Loucy (cell line): ENCODE measurements around the gene TMEM117.

Experiments
- H2AFZ ChIP-seq: fragments of 200-600 bp; sonication (generic); 2 replicates; pipeline ENCODE4 v1.6.0; 2016; ENCODE audit warnings: antibody characterized with exemption, mild to moderate bottlenecking, low read length, moderate library complexity
- H3F3A ChIP-seq: fragments of 200-600 bp; 2 replicates; pipeline ENCODE4 v1.6.0; 2016; ENCODE audit warnings: antibody characterized with exemption, low read depth, mild to moderate bottlenecking
- H3K27me3 ChIP-seq: fragments of 200-600 bp; sonication (generic); 2 replicates; pipeline ENCODE4 v1.6.1; 2014; ENCODE audit warnings: low read length, mild to moderate bottlenecking; ENCODE audit not compliant: insufficient read depth, poor library complexity, severe bottlenecking
- H3K36me3 ChIP-seq: fragments of 200-600 bp; sonication (generic); 2 replicates; pipeline ENCODE4 v1.6.1; 2016; ENCODE audit warnings: low read length; ENCODE audit not compliant: insufficient read depth
- H3K4me1 ChIP-seq: fragments of 200-600 bp; sonication (generic); 2 replicates; pipeline ENCODE4 v1.5.1; 2014; ENCODE audit warnings: low read length, mild to moderate bottlenecking; ENCODE audit not compliant: insufficient read depth, poor library complexity, severe bottlenecking
- H3K4me2 ChIP-seq: fragments of 200-600 bp; sonication (generic); 2 replicates; pipeline ENCODE4 v1.6.0; 2014; ENCODE audit warnings: antibody characterized with exemption, low read length, low read depth, mild to moderate bottlenecking; ENCODE audit not compliant: poor library complexity, severe bottlenecking
- H3K4me3 ChIP-seq: fragments of 200-600 bp; sonication (generic); 2 replicates; pipeline ENCODE4 v1.5.1; 2014; ENCODE audit warnings: low read length, mild to moderate bottlenecking, mixed read lengths; ENCODE audit not compliant: poor library complexity, severe bottlenecking
- H3K79me2 ChIP-seq: fragments of 200-600 bp; sonication (generic); 2 replicates; pipeline ENCODE4 v1.6.1; 2014; ENCODE audit warnings: low read length; ENCODE audit not compliant: insufficient read depth
- H3K9ac ChIP-seq: fragments of 200-600 bp; sonication (generic); 2 replicates; pipeline ENCODE4 v1.6.0; 2014; ENCODE audit warnings: mild to moderate bottlenecking, low read depth, low read length, moderate library complexity; ENCODE audit not compliant: poor library complexity, severe bottlenecking
- H3K9me2 ChIP-seq: fragments of 200-600 bp; sonication (generic); replicated peaks from 2 replicates; pipeline ENCODE4 v1.6.1; 2016; ENCODE audit warnings: low read depth, low read length, mixed read lengths
- H3K9me3 ChIP-seq: fragments of 200-600 bp; sonication (generic); 2 replicates; pipeline ENCODE4 v1.6.1; 2014; ENCODE audit warnings: mild to moderate bottlenecking, antibody characterized with exemption, low read length, low read depth; ENCODE audit not compliant: insufficient read depth
- H4K20me1 ChIP-seq: fragments of 200-600 bp; sonication (generic); 2 replicates; pipeline ENCODE4 v1.6.0; 2014; ENCODE audit warnings: antibody characterized with exemption, low read length, mild to moderate bottlenecking; ENCODE audit not compliant: insufficient read depth, poor library complexity, severe bottlenecking
- CTCF ChIP-seq: fragments of 200-600 bp; sonication (generic); conservative IDR thresholded peaks from 2 replicates; pipeline ENCODE4 v1.5.1; 2014; ENCODE audit warnings: mild to moderate bottlenecking, antibody characterized with exemption, low read length
- EZH2phosphoT487 ChIP-seq: fragments of 200-600 bp; IDR thresholded peaks from 2 replicates; pipeline ENCODE4 v1.6.1; 2018; ENCODE audit warnings: antibody characterized with exemption, mild to moderate bottlenecking, moderate library complexity, borderline replicate concordance

The TMEM117 gene

GRCh38 chr12:43816168-43816567, 19.7 kb upstream of the TMEM117 start:
- H3K79me2 ChIP-seq: no peaks in the 10 kb centered on the region
- no peaks in the 10 kb centered on the region for H3K36me3 ChIP-seq
- H3K9ac ChIP-seq: no peak overlapping the region
- no peaks in the 10 kb centered on the region for H3F3A ChIP-seq
- H2AFZ ChIP-seq: no peak overlapping the region
- H3K4me1 ChIP-seq: no peaks in the 10 kb centered on the region
- no peak for TF ChIP-seq EZH2phosphoT487
- TF ChIP-seq CTCF: no peak
- H4K20me1 ChIP-seq: no peaks in the 10 kb centered on the region
- no peaks in the 10 kb centered on the region for H3K9me2 ChIP-seq
- no peaks in the 10 kb centered on the region for H3K27me3 ChIP-seq
- H3K4me3 ChIP-seq: no peak overlapping the region
- H3K4me2 ChIP-seq: no peak overlapping the region
- no peaks in the 10 kb centered on the region for H3K9me3 ChIP-seq

DNA sequence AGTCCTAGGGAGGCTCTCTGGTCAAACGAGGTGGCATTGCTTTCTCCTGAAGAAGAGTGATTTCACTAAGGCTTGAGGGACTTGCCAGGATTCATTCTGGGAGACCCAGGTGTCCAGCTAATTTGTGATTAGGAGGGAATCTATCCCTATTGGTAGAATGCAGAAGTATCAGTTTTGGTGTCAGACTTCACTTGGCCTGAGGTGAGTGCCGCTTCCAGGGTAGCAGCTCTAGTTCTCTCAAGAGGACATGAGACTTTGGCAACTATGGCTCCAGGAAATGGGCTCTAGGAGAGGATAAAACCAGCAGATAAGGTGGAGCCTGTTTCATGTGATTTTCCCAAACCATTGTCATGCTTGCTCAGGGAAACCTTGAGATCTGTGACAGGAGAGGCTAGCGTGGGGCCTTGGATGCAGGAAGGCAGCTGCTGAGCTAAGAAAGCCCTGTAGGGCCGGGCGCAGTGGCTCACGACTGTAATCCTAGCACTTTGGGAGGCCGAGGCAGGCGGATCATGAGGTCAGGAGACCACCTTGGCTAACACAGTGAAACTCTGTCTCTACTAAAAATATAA, 11.6 kb upstream of the TMEM117 start:
- no peaks in the 10 kb centered on the region for H3K27me3 ChIP-seq
- no peaks in the 10 kb centered on the region for H3K9me2 ChIP-seq
- no peaks in the 10 kb centered on the region for H3K79me2 ChIP-seq
- no peak overlapping the region for H3K4me3 ChIP-seq
- H3K4me1 ChIP-seq: no peaks in the 10 kb centered on the region
- TF ChIP-seq EZH2phosphoT487: no peak
- TF ChIP-seq CTCF: no peak
- H3K9ac ChIP-seq: no peak overlapping the region
- no peaks in the 10 kb centered on the region for H3K36me3 ChIP-seq
- H3K9me3 ChIP-seq: no peaks in the 10 kb centered on the region
- no peaks in the 10 kb centered on the region for H3F3A ChIP-seq
- H3K4me2 ChIP-seq: no peak overlapping the region
- H2AFZ ChIP-seq: no peak overlapping the region
- no peaks in the 10 kb centered on the region for H4K20me1 ChIP-seq

DNA sequence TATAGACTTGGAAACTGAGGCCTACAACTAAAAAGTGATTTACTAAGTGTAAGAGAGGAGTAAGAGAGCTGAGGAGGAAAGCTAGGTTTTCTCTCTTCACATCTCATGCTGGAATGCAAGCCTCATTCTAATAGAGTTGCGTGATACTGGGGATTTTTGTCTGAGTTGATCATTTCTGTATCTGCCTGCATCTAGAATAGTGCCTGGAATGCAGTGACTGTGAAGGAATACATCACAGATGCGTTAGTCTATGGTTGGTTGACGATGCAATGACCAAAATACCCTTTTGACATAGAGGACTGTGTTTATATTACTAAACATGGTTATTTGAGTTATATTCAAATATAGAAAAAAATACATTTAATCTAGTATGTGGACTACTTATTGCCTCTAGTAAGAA, 9.2 kb upstream of the TMEM117 start:
- Histone ChIP-seq H2AFZ (no peak overlapping the region), H3K79me2 (no peaks in the 10 kb centered on the region), H3K9ac (no peak overlapping the region), H4K20me1 (no peaks in the 10 kb centered on the region), H3K4me3 (no peak overlapping the region), H3K36me3 (no peaks in the 10 kb centered on the region), H3F3A (no peaks in the 10 kb centered on the region), H3K9me3 (no peaks in the 10 kb centered on the region), H3K4me2 (no peak overlapping the region), H3K9me2 (no peaks in the 10 kb centered on the region), H3K27me3 (no peaks in the 10 kb centered on the region), H3K4me1 (no peaks in the 10 kb centered on the region)
- no peak for TF ChIP-seq CTCF
- TF ChIP-seq EZH2phosphoT487: no peak
